T-helper 1 cell treated with Interleukin-12 subunit alpha and Interleukin-12 subunit beta and Interleukin-4 antibody, amounts not matched to agents 30 μg/mL and 1 μg/mL, for 36 hours (primary cell): ENCODE results near the gene OXT.
"Not testable (repeated sequence)": the region's sequence is repeated elsewhere in the genome, so short reads cannot be mapped to it uniquely, and the experiment has no call there.

ENCODE experiments used
- H3K27ac Mint-ChIP-seq: one replicate; pipeline ENCODE4 v1.8.0; 2021; ENCODE audit warnings: mild to moderate bottlenecking, mixed read lengths
- H3K27me3 Mint-ChIP-seq: one replicate; pipeline ENCODE4 v1.8.0; 2021; ENCODE audit warnings: low read depth, mixed read lengths
- H3K36me3 Mint-ChIP-seq: one replicate; pipeline ENCODE4 v1.8.0; 2021; ENCODE audit warnings: low read depth, mixed read lengths
- H3K4me1 Mint-ChIP-seq: one replicate; pipeline ENCODE4 v1.8.0; 2021; ENCODE audit warnings: low read depth, mixed read lengths
- H3K4me3 Mint-ChIP-seq: one replicate; pipeline ENCODE4 v1.8.0; 2021; ENCODE audit warnings: mild to moderate bottlenecking, moderate library complexity, mixed read lengths
- H3K9me3 Mint-ChIP-seq: one replicate; pipeline ENCODE4 v1.8.0; 2021; ENCODE audit warnings: mixed read lengths

Gene OXT

DNA sequence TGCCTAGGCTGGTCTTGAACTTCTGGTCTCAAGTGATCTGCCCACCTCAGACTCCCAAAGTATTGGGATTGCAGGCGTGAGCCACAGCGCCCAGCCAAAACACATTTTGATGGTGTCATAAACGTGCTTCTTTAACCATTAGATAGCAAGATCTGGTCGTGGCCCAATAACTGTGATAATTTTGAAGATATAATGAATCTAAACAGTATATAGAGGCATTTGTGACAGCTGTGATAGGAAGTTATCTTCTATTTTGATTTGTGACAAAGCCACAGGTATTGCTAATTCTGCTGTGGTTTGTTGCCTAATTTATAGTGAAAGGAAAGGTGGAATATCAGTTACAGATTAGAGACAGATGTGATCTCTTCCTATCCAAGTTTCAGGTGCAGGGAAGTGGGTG lies 695 bp upstream of the OXT start:
- peaks cover 9% of the 10 kb centered on the region for H3K36me3 Mint-ChIP-seq
- peaks cover 3% of the 10 kb centered on the region for H3K27me3 Mint-ChIP-seq
- peak overlapping the region; percentile 80 for H3K27ac Mint-ChIP-seq
- H3K4me1 Mint-ChIP-seq, result peaks cover 29% of the 10 kb centered on the region
- peak overlapping the region; percentile 81 for H3K4me3 Mint-ChIP-seq
- no peaks in the 10 kb centered on the region for H3K9me3 Mint-ChIP-seq

DNA sequence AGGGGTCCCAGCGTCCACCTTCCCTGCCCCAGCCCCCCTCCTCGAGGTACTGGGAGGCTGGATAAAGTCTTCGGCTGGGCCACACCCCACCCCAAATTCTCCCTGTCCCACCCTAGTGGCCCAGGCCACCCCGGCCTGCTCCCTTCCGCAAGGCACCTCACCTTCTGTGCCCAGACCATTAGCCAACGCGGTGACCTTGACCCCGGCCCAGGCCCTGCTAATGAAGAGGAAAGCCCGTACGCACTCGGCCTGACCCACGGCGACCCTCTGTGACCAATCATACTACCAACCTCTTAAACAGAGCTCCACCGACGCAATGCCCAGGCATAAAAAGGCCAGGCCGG lies 182 bp upstream of the OXT start:
- Mint-ChIP-seq H3K27ac (no peak overlapping the region), H3K9me3 (no peaks in the 10 kb centered on the region), H3K4me3 (peak overlapping the region; percentile 81), H3K4me1 (peaks cover 29% of the 10 kb centered on the region), H3K36me3 (peaks cover 9% of the 10 kb centered on the region), H3K27me3 (peaks cover 3% of the 10 kb centered on the region)

DNA sequence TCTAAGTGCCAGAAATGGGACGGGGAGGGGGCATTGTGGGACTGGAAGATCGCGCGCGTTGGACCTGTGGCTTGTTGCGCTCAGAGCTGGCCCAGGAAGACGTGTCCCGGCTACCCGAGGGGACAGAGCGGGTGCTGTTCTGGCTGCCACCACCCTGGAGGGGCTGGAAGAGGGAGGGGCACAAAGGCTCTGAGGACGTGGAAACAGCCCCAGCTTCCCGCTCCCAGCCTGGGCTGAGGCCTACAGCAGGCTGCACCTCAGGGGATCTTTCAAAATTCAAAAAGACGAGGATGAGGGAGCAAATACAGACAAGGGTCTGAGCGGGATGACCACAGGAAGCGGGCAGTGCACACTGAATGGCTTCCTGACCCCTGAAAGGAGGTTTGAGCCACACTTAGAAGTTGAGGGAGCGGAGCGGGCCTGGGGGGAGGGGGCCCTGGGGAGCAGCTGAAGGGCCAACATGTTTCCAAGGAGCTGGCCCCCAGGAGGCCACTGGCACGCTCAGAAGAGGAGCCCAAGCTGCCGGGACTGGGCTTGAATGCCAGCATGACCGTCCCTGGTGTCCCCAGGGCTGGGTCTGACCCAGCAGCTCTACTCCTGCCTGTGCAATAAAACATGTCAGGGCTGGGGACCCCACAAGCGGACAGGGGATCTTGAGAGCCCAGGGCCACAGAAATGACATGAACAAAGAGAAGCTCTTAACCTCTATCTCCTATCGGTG lies 1.3 kb downstream of the OXT start:
- Mint-ChIP-seq H3K36me3 (peaks cover 12% of the 10 kb centered on the region), H3K27me3 (peaks cover 7% of the 10 kb centered on the region), H3K4me3 (peak overlapping the region; percentile 78), H3K27ac (peak overlapping the region; percentile 80), H3K9me3 (peaks cover 1% of the 10 kb centered on the region), H3K4me1 (peaks cover 37% of the 10 kb centered on the region)

DNA sequence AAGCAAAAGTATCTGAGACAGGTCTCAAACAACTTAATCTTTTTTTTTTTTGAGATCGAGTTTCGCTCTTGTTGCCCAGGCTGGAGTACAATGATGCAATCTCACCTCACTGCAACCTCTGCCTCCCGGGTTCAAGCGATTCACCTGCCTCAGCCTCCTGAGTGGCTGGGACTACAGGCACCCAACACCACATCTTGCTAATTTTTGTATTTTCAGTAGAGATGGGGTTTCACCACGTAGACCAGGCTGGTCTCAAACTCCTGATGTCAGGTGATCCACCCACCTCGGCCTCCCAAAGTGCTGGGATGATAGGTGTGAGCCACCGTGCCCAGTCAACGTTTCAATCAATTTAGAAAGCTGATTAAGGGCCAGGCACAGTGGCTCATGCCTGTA lies 1.8 kb downstream of the OXT start:
- peaks cover 43% of the 10 kb centered on the region for H3K4me1 Mint-ChIP-seq
- H3K36me3 Mint-ChIP-seq, result peaks cover 15% of the 10 kb centered on the region
- not testable (repeated sequence) for H3K9me3 Mint-ChIP-seq, H3K27ac Mint-ChIP-seq
- H3K27me3 Mint-ChIP-seq, result peaks cover 10% of the 10 kb centered on the region
- peak overlapping the region; percentile 44 for H3K4me3 Mint-ChIP-seq

DNA sequence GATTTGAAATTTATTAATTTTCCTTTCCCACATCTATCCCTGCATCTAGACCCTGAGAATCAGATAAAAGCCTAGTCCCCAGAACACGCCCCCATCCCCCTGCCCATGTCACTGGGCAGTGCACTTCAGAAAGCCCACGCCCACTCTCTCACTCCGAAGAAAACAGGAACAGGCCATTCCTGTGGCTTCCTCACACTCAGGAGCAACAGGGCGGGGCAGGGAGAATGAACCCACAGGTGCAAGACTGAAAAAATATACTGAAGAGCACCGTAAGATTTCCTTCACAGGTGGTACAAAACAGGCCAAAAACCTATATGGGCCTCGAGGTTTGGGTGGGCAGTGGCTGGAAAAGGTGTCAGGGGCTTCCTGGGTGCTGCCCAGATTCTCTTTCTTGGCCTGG lies 3.4 kb downstream of the OXT start:
- Mint-ChIP-seq H3K9me3 (peaks cover 6% of the 10 kb centered on the region), H3K27ac (no peak overlapping the region), H3K27me3 (peaks cover 25% of the 10 kb centered on the region), H3K36me3 (peaks cover 12% of the 10 kb centered on the region), H3K4me3 (peak overlapping the region; percentile 10), H3K4me1 (peaks cover 45% of the 10 kb centered on the region)

DNA sequence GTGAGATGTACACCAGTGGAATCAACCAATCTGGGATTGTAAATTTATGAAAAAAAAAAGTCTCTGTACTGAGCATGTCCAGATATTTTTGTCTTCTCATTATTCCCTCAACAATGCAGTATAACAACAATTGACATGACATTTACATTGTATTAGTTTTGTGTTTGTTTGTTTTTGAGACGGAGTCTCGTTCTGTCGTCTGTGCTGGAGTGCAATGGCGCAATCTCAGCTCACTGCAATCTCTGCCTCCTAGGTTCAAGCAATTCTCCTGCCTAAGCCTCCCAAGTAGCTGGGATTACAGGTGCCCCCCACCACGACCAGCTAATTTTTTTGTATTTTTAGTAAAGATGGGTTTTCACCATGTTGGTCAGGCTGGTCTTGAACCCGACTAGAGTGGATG lies 3.9 kb downstream of the OXT start:
- not testable (repeated sequence) for H3K27ac Mint-ChIP-seq, H3K9me3 Mint-ChIP-seq, H3K4me3 Mint-ChIP-seq
- peaks cover 30% of the 10 kb centered on the region for H3K27me3 Mint-ChIP-seq
- peaks cover 12% of the 10 kb centered on the region for H3K36me3 Mint-ChIP-seq
- peaks cover 45% of the 10 kb centered on the region for H3K4me1 Mint-ChIP-seq

DNA sequence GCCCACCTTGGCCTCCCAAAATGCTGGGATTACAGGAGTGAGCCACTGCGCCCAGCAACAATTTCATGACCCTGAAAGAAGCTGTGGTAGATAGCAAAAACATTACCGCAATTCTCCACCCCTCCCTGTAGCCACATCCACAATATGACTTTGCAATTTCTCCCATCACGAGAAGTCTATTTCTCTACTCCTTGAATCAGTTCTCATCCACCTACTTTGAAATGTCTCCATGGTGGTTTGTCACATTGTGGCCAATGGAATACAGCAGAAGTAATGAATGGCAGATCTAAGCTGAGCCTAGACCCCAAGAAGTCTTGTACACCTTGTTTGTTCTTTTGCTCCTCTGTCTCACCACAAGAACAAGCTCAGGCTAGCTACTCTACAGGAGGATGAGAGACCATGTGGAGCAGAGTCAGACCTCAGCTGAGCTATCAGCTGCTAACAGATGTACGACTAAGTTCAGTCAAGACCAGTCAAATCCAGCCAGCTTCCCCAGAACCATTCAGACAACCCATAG lies 6.3 kb downstream of the OXT start:
- peaks cover 49% of the 10 kb centered on the region for H3K27me3 Mint-ChIP-seq
- H3K27ac Mint-ChIP-seq, result peak overlapping the region; percentile 79
- peaks cover 35% of the 10 kb centered on the region for H3K4me1 Mint-ChIP-seq
- H3K4me3 Mint-ChIP-seq, result peak overlapping the region; percentile 22
- peaks cover 6% of the 10 kb centered on the region for H3K36me3 Mint-ChIP-seq
- H3K9me3 Mint-ChIP-seq, result peaks cover 6% of the 10 kb centered on the region

DNA sequence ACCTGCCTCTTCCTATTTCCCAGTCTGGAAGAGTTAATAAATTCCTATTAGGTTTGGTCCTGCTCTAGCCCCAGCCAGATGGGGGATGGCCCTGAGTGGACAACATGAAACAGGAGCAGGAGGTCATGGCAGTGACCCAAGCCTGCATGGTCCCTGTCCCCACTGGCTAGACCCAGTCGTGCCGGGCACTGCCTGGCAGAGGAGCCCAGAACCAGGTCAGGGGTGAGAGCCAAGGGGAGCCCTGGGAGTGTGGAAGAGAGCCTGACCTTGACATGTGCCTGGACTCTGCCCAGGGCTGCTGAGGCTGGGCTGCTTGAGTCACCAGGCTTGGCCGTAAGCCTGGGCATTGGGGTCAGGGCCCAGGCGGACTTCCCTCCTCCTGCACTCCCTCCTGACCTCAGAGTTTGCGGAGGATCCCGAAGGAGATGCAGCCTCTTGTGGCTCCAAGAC lies 9.5 kb downstream of the OXT start:
- Mint-ChIP-seq H3K4me3 (no peak overlapping the region), H3K4me1 (peaks cover 18% of the 10 kb centered on the region), H3K36me3 (peaks cover 6% of the 10 kb centered on the region), H3K9me3 (peaks cover 6% of the 10 kb centered on the region), H3K27ac (no peak overlapping the region), H3K27me3 (peaks cover 71% of the 10 kb centered on the region)

DNA sequence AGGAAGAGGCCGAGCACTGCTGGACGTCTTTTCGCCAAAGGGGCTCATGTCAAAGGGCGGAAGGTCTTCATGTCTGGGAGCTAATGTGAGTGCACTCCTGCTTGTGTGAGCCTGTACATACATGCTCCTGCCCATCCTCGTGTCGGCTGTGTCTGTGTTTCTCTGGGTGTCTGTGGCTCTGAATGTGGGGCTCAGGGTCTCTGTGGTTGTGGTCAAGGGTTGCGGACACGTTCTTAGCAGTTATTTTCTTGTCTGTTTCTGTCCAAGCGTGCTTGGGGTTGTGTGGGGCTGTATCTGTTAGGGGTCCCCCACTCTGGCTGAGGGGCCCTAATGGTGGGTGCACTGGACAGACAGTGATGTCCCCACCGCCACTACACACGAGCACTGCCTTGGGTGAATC lies 10.2 kb downstream of the OXT start:
- Mint-ChIP-seq H3K9me3 (peaks cover 6% of the 10 kb centered on the region), H3K4me1 (peaks cover 17% of the 10 kb centered on the region), H3K27ac (no peak overlapping the region), H3K36me3 (peaks cover 6% of the 10 kb centered on the region), H3K27me3 (peaks cover 71% of the 10 kb centered on the region), H3K4me3 (peak overlapping the region; percentile 17)

DNA sequence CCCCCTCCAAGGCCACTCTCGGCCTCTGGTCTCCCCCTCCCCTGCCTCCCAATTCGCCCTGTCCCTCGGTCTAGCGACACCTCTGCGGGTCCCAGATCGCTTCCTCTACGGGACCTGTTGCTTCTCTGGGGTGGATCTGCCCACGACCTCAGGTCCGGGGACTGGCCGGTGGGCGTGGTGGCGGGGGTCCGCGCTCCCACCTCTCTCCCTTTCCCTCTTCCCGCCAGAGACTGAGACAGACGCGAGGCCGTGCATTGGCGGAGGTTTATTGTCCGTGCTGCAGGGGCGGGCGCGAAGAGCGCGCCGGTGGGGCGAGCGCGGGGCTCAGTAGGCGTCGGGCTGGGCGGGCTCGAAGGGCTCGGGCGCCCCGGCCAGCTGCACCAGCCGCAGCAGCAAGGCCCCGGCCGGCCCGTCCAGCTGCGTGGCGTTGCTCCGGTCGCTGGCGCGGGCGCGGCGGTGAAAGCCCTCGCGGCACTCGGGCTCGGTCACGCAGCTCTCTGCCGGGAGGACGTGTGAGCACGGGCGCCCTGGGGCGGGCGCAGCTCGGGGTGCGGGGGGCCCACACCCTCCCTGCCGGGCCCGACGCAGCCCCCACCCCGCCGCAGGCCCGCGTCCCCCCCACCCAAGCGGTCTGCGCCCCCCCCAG lies 11.0 kb downstream of the OXT start:
- peaks cover 6% of the 10 kb centered on the region for H3K9me3 Mint-ChIP-seq
- H3K27me3 Mint-ChIP-seq, result peaks cover 67% of the 10 kb centered on the region
- peaks cover 6% of the 10 kb centered on the region for H3K36me3 Mint-ChIP-seq
- H3K4me3 Mint-ChIP-seq, result peak overlapping the region; percentile 25
- peaks cover 12% of the 10 kb centered on the region for H3K4me1 Mint-ChIP-seq
- H3K27ac Mint-ChIP-seq, result no peak overlapping the region

DNA sequence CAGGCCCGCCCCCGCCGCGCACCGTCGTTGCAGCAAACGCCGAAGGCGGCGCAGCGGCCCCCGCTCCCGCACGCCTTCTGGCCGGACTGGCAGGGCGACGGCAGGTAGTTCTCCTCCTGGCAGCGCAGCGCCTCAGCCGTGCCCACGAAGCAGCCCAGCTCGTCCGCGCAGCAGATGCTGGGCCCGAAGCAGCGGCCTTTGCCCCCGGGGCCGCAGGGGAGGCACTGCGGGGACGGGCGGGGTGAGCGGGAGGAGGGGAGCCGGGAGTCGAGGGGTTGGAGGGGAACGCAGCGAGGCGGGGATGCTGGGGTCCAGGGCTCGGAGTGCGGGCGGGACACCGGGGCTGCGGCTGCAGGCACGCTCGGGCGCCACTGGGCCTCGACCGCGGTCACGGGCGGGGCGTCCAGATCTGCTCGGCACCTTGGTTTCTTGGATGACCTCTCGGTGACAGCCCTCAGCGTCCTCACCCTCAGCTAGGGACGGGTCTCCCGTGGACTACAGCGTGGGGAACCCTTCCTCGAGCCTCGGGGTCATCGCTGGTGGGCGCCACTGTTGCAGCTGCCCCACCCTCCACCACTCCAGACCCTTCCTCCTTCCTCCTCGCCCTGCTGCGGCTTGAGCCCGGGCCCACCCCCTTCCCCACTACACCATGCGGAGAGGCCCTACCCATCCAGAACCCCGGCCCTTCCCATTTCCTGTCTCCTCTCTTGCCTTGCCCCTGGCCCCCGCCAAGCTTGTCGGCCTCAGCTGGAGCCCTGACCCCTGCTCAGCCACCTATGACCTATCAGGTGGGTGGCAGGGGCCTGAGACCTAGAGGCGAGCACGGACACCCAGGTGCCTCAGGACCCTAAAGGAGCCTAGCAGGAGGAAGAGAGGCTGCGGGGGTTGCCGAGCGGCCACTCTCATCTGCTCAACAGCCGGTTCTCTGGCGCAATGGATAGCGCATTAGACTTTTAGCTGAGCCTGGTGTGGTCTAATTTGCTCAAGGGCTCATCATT lies 11.8 kb downstream of the OXT start:
- no peak overlapping the region for H3K27ac Mint-ChIP-seq
- H3K36me3 Mint-ChIP-seq, result no peaks in the 10 kb centered on the region
- H3K9me3 Mint-ChIP-seq, result no peaks in the 10 kb centered on the region

DNA sequence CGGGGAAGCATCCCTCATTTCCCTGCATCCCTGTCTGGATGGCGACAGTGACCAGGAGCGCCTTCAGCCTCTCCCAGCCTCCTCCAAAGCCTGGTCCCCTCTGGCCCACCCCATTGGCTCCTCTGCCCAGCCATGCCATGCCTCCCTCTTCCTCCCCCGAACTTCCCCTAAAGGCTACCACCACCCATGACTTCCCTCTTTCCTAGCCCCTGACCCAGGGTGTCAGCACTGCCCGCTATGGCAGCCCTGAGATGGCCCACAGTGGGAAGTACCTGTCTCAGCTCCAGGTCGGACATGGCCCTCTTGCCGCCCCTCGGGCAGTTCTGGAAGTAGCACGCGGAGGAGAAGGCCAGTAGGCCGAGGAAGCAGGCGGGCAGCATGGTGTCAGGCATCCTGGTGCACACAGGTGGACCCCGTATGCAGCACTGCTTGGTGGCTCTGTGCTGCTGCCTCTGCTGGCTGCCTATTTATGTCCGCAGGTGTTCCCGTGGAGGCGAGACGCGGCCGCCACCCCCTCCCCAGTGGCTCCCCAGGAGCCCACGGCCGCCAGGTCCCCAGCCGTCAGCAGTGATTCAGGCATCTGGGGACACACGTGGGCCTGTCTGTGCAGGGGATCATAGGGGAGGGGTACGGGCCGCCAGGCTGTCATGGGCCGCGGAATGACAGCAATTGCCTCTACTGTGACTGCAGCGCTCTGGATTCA lies 13.0 kb downstream of the OXT start, which contains the start of gene AVP:
AVP (minus strand) TSS at position 442 of the 703 bp plus-strand sequence; CDS start at position 392, 50 bp downstream.
- no peak within 1 kb of the TSS for H3K27ac Mint-ChIP-seq

More for the DNA sequence above, 11.8 kb downstream of the OXT start:
- Mint-ChIP-seq H3K4me3 (no peak overlapping the region), H3K27me3 (peaks cover 64% of the 10 kb centered on the region), H3K4me1 (peaks cover 4% of the 10 kb centered on the region)

DNA sequence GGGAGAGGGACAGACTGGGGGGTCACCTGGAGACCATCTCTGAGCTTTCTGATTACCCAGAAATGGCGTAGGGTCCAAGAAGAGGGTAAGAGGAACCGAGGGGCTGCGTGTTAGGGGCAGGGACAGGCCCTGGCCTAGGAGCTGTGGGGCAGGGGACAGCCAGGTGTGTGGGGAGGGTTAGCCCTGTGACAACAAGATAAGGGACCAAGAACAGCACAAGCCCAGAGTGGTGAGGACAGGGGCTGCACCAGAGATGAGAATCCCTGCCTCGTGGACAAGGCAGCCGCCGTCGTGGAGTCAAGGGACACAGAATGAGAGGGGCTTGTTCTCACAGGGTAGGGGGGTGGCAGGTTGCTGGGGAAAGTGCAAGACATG lies 13.6 kb downstream of the OXT start:
- H3K9me3 Mint-ChIP-seq, result no peaks in the 10 kb centered on the region
- no peak overlapping the region for H3K4me3 Mint-ChIP-seq
- H3K27me3 Mint-ChIP-seq, result peaks cover 54% of the 10 kb centered on the region
- H3K36me3 Mint-ChIP-seq, result no peaks in the 10 kb centered on the region
- peaks cover 2% of the 10 kb centered on the region for H3K4me1 Mint-ChIP-seq
- no peak overlapping the region for H3K27ac Mint-ChIP-seq

More for the DNA sequence above, 13.0 kb downstream of the OXT start, which contains the start of gene AVP:
- Mint-ChIP-seq H3K9me3 (no peaks in the 10 kb centered on the region), H3K27me3 (peaks cover 54% of the 10 kb centered on the region), H3K36me3 (no peaks in the 10 kb centered on the region), H3K4me1 (peaks cover 2% of the 10 kb centered on the region), H3K4me3 (no peak within 1 kb of the TSS)
